HPDE6-E6E7 (cell line): Measurements from ENCODE around the gene CD86.
"Not testable (repeated sequence)": the region's sequence is repeated elsewhere in the genome, so short reads cannot be mapped to it uniquely, and the experiment has no call there.

Source experiments
- DNase-seq: peaks from one replicate; pipeline ENCODE4 v3.0.0; 2011; ENCODE audit warnings: missing footprints; ENCODE audit errors: extremely low spot score

The CD86 gene

DNA sequence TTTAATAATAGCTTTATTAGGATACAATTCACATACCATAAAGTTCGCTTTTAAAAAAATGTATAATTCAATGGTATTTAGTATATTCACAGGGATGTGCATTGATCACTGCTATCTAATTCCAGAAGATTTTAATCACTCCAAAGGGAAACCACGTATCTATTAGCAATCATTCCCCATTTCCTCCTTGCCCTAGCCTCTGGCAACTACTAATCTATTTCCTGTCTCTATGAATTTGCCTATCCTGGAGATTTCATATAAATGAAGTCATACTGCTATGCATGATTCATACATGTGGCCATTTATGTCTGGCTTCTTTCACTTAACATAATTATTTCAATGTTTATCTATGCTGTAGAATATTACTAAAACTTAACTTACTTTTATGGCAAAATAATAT, 96.3 kb downstream of the CD86 start:
- DNase-seq = no peak

DNA sequence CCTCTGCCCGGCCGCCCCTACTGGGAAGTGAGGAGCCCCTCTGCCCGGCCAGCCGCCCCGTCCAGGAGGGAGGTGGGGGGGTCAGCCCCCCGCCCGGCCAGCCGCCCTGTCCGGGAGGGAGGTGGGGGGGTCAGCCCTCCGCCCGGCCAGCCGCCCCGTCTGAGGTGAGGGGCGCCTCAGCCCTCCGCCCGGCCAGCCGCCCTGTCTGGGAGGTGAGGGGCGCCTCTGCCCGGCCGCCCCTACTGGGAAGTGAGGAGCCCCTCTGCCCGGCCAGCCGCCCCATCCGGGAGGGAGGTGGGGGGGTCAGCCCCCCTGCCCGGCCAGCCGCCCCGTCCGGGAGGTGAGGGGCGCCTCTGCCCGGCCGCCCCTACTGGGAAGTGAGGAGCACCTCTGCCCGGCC, 109.8 kb downstream of the CD86 start:
- not testable (repeated sequence) for DNase-seq

DNA sequence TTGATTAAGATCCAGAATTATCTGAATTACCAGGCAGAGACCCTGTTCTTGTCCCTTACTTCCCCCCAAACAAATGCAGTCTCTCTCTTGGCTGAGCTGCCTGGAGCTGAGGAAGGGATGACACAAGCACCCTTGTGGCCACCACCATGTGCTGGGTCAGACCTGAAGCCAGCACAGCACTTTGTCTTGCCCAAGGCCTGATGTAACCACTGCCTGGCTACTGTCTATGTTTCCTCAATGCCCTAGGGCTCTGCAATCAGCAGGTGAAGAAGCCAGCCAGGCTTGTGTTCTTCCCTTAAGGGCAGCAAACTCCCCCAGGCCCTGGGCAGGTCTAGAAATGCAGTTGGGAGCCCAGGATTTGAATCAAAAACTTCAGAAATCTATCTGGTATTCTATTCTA, 112.5 kb downstream of the CD86 start:
- DNase-seq = no peak

DNA sequence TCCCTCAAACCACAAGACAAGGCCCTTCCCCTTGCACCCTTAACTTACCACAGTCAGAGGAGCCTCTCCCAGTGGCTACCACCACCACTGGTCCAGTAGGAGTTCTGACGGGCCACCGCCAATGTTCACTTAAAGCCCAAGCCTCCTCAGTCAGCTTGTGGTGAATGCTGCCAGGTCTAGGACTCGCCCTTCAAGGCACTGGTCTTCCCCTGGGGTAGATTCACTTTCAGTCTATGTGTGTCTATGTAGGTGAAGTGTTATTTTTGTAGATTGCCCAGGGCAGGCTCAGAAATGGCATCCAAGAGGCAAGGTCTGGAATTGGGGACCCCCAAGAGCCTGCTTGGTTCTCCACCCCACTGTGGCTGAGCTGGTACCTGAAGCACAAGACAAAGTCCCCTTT, 112.9 kb downstream of the CD86 start:
- no peak for DNase-seq

DNA sequence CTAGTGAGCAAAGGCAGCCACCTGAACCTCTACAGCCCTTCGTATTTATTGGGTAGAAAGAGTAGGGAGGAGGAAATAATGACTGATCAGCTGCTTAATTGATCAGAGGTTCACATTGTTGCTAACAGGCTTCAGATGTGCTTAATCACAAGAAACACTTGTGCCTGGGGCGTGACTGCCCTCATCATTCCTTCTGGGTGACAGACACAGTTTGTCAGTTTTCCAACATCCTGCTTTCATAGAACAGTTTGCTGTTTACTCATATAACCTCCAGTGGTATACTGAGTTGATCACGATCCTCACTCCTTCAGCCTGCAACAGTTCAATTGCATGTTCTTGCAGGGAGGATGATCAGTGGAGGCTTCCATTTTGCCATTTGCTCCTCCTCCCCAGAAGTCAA, 114.7 kb downstream of the CD86 start:
- DNase-seq = no peak
